ENCODE data around the gene IKZF1.

IKZF1 gene

GRCh38 chr7:50304129-50304910 is at the start of gene IKZF1:
IKZF1 (plus strand) TSS chr7:50304716; CDS start chr7:50319062, 14,346 bp downstream.
- no peak for DNase-seq (ENCODE audit: low read depth)

GRCh38 chr7:50261593-50261992 is 42.9 kb upstream of the IKZF1 start:
- no peak for DNase-seq (ENCODE audit: low read depth)

GRCh38 chr7:50262446-50262845 is 42.1 kb upstream of the IKZF1 start:
- DNase-seq (ENCODE audit: low read depth): no peak

GRCh38 chr7:50262916-50263690 is 41.4 kb upstream of the IKZF1 start:
- no peak for DNase-seq (ENCODE audit: low read depth)

- no peak for DNase-seq (ENCODE audit: low read depth)
Measured at GRCh38 chr7:50264908-50265307, 39.6 kb upstream of the IKZF1 start.

GRCh38 chr7:50265968-50266634 is 38.4 kb upstream of the IKZF1 start:
- no peak for DNase-seq (ENCODE audit: low read depth)

- DNase-seq (ENCODE audit: low read depth): no peak
Measured at GRCh38 chr7:50266635-50267386, 37.7 kb upstream of the IKZF1 start.

GRCh38 chr7:50267525-50268041 is 36.9 kb upstream of the IKZF1 start:
- DNase-seq (ENCODE audit: low read depth): no peak

GRCh38 chr7:50268223-50268622 is 36.3 kb upstream of the IKZF1 start:
- DNase-seq (ENCODE audit: low read depth): no peak

- DNase-seq (ENCODE audit: low read depth): no peak
Measured at GRCh38 chr7:50268990-50269389, 35.5 kb upstream of the IKZF1 start.

- no peak for DNase-seq (ENCODE audit: low read depth)
Measured at GRCh38 chr7:50270531-50271018, 33.9 kb upstream of the IKZF1 start.

GRCh38 chr7:50272808-50273207 is 31.7 kb upstream of the IKZF1 start:
- DNase-seq (ENCODE audit: low read depth): no peak

- no peak for DNase-seq (ENCODE audit: low read depth)
Measured at GRCh38 chr7:50273301-50273700, 31.2 kb upstream of the IKZF1 start.

- DNase-seq (ENCODE audit: low read depth): no peak
Measured at GRCh38 chr7:50273870-50274269, 30.6 kb upstream of the IKZF1 start.

GRCh38 chr7:50274361-50274760 is 30.2 kb upstream of the IKZF1 start:
- no peak for DNase-seq (ENCODE audit: low read depth)

- DNase-seq (ENCODE audit: low read depth): no peak
Measured at GRCh38 chr7:50275430-50275829, 29.1 kb upstream of the IKZF1 start.

GRCh38 chr7:50276483-50276882 is 28.0 kb upstream of the IKZF1 start:
- no peak for DNase-seq (ENCODE audit: low read depth)

- DNase-seq (ENCODE audit: low read depth): no peak
Measured at GRCh38 chr7:50278120-50278519, 26.4 kb upstream of the IKZF1 start.

- no peak for DNase-seq (ENCODE audit: low read depth)
Measured at GRCh38 chr7:50281680-50282445, 22.7 kb upstream of the IKZF1 start.

- DNase-seq (ENCODE audit: low read depth): no peak
Measured at GRCh38 chr7:50282813-50283605, 21.5 kb upstream of the IKZF1 start.
